HG03175 (cell line): ENCODE results near the gene METRN.

Experiments
- ATAC-seq: cut with Tn5 transposase; IDR thresholded peaks from one replicate; pipeline ENCODE4 v1.9.1; 2021; ENCODE audit warnings: mild to moderate bottlenecking, moderate library complexity; ENCODE audit not compliant: unreplicated experiment

Gene METRN

DNA sequence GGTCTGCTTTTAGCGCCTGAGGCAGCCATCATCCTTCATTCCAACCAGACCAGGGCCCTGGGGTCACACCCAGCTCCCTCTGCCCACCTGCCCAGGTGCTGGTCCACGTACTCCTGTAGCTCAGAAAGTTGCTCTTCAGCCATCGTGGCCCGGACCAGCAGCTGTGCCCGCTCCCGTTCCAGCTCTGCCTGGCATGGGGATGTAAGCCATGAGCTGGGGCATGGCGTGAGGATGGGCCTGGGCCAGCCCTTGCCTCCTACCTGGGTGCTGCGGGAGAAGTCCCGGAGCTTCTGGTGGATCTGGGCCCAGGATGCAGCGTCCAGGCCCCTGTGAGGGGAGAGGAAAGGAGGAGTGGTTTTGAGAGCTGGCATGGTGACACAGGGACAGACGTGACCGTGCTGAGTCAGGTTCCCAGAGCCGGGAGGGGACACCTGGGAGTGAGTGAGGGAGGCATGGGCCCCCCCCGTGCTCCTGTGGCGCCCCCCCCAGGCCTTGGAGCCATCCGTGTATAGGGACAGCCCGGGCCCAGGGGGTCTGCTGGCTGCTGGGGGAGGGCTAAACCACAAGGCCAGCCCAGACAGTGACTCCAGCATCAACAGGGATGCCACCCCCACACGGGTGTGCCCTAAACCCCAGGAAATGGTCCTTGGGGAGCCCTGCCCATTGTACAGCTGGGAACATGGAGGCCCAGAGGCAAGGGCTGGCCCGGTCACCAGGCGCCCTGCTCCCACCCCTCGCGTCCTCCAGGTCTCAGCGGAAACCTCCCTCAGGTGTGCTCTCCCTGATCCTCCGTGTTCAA is 8.1 kb downstream of the METRN start:
- ATAC-seq, result no peak

DNA sequence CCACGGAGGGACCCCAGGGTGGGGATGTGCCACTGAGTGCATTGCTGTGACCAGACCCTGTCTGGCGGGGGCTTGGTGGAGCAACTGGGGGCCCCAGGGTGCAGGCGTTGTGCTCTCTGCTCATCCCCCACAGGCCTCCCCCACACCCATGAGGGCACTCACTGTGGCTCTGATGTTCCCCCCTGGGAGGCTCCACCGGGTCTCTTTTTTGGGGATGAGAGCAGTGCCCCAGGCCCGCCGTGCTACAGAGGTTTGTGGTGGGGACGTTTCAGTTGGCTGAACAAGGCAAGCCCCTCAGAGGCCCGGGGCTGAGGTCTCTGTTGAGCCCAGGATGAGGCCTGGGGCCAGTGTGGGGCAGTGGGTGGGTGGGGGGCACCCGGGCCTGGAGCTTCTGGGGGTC is 8.8 kb downstream of the METRN start:
- no peak for ATAC-seq

DNA sequence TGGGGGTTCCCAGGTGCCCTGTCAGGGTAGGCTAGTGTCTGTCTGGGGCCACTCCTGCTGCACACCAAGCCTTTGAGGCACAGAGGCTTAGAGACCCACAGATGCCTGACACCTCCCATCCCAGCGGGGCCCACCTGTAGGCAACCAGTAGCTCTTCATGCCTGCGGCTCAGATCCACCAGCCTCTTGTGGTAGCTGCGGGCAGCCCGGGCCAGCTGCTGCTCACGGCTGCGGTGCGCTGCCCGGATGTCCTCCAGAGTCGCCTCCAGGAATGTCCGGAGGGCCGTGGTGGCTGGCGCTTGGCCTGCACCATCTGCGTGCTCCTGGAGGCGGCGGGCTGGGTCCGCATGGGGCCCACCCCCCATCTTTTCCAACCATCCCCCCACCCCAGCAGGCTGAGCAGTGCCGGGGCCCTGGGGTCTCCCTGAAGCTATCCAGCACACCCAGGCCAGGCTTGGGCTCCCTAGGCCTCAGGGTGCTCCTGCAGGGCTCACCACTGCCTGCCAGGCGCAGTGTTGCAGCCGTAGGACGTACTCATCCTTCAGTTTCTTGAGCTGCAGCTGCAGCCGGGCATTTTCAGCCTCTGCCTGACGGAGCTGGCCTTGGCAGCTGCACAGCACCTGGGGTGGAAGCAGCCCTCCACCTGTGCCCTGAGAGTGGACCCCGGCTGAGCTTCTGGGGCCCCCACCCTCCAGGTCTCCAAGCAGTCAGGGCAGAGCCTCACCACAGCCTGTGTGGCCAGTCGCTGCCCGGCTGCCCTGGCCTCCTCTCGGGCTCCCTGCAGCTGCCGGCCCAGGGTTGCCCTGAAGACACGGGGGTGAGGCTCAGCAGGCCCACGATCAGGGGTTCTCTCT is 9.5 kb downstream of the METRN start:
- ATAC-seq, result no peak

DNA sequence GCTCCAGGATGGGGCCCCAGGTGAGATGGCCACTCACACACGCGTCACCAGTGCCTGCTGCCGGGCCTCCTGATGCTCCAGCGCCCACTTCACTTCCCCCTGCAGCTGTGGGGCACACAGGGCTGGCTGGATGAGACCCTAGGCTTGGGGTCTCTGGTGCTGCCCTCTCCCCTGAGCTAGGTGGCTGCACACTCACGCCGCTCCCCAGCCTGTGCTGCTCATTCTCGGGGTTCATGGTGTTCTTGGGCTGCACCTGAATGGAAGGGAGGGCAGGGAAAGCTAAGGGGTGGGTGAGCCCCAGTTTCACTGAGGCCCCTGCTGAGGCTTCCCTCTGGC is 10.1 kb downstream of the METRN start:
- no peak for ATAC-seq

DNA sequence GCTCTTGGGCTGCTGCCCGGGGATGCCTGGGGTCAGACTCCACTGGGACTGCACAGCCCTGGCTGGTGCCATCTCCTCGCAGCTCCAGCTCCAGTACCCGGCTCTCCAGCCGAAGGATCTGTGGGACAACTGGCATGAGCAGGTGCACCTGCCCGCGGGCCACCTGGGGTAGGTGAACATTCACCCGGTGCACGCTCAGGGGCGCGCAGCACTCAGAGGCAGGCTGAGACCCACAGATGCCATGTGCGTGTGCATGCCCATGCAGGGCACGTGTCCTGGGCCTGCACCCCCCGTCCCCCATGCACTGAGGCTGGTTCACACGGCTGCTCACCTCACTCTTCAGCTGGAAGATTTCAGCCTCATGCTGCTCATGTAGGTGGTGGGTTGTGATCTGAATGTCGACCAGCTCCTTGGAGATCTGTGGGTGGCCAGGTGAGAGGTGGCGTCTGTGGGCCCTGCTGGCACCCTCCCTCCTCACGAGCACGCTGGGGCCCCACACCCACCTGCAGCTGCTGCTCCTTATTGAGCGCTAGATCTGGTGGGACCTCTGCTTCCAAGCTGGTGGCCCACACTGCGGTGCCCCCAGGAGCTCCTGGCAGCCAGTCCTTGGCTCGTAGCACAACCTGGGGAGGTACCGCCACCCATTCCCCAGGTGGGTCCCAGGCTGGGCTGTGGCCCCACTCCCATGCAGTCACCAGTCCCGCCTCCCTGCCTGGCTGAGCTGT is 10.7 kb downstream of the METRN start:
- no peak for ATAC-seq

DNA sequence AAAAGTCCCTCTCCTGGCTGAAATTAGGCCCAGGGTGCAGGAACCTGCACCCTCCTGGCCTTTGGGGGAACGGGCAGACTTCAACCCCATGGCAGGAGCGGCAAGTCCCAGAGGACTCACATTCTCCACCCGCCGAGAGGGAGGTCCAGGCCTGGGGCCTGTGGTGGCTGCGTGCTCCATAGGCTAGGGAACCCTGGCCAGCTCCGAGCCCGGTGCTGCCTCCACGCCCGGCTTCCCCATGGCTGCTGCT is 11.2 kb downstream of the METRN start:
- no peak for ATAC-seq

DNA sequence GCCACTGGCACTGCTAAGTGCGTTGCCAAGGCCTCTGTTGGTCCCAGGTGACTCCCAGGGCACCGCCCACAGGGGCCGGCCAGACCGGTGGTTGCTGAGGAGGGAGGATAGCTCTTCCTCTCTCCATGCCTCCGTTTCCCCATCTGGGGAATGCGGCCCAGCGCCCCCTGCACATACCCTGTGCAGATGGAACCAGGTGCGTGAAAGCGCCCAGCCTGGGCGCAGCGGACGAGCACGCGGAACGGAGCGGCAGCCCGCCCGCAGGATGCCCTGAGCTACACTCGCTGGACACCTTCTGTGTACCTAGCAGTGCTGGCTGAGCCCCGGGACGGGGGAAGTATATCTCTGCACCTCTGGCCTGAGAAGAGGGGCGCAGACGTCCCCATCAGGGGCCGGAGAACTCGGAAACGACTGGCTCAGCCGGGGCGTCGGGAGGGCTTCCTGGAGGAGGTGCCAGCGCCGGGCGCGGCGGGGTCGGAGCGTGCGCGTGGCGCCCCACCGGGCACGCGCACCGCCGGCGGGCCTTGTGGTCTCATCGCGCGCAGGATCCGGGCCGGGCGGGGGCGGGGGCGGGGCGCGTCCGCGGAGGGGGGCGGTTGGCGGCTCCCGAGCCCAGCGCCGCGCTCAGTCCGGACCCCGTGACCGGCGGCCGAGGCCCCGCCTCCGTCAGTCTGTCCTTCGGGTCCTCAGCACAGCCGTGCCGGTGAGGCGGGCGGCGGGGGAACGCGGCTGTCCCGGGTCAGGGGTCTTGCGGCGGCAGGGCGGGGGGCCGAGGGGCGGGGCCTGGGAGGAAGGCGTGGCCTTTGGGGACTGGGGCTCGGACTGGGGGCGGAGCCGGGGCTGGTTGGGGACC is 11.7 kb downstream of the METRN start, which contains the start of the genes CCDC78 and HAGHL:
Gene CCDC78, minus strand, starts transcription at position 6 of the 853 bp plus-strand sequence. CDS start 76 bp downstream, outside the sequence.
Gene HAGHL, plus strand, starts transcription at position 669 of the 853 bp plus-strand sequence. CDS start 404 bp downstream, outside the sequence.
- ATAC-seq, result peak; percentile 21

DNA sequence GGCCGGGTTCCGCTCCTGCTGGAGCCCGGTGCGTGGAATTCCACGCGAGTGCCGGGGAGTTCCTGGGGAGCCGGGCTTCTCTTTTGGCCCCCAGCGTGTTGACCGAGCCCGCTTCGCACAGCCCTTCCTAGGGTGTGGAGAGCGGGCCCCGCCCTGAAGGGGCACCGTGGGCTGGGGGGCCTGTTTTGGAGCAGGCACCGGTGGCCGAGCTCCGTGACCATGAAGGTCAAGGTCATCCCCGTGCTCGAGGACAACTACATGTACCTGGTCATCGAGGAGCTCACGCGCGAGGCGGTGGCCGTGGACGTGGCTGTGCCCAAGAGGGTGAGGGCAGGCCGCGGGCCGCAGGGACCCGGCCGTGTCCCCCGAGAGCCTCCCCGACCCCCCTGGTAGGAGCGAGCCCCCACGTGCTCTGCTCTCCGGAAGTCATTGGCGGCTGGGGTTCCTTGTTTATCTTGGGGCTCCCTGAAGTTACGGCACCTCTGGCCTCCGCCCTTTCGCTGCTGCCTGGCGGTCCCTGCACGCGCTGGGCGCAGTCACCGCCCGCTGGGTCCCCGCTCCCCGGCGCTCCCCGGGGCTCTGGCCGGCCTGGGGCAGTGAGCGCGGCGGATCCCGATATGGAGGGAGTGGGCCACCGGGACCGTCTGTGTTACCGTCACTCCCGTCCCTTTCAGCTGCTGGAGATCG is 12.5 kb downstream of the METRN start:
- peak; percentile 10 for ATAC-seq

DNA sequence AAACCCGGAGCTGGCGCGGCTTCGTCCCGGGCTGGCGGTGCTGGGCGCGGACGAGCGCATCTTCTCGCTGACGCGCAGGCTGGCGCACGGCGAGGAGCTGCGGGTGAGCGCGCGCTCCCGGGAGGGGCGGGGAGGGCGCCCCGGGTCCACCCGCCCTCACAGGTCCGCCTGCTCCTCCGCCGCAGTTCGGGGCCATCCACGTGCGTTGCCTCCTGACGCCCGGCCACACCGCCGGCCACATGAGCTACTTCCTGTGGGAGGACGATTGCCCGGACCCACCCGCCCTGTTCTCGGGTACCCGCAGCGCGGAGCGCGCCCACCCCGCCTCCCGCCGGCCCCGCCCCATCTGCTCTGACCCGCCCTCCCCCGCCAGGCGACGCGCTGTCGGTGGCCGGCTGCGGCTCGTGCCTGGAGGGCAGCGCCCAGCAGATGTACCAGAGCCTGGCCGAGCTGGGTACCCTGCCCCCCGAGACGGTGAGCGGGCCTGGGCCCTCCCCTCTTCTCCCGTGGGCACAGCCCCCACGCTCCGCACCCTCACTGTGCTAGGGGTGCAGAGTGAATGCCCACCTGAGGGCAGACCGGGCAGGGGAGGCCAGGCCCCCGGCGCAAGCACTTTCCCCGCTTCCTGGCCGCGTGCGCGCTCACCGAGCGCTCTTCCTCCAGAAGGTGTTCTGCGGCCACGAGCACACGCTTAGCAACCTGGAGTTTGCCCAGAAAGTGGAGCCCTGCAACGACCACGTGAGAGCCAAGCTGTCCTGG is 13.4 kb downstream of the METRN start:
- peak; percentile 40 for ATAC-seq

DNA sequence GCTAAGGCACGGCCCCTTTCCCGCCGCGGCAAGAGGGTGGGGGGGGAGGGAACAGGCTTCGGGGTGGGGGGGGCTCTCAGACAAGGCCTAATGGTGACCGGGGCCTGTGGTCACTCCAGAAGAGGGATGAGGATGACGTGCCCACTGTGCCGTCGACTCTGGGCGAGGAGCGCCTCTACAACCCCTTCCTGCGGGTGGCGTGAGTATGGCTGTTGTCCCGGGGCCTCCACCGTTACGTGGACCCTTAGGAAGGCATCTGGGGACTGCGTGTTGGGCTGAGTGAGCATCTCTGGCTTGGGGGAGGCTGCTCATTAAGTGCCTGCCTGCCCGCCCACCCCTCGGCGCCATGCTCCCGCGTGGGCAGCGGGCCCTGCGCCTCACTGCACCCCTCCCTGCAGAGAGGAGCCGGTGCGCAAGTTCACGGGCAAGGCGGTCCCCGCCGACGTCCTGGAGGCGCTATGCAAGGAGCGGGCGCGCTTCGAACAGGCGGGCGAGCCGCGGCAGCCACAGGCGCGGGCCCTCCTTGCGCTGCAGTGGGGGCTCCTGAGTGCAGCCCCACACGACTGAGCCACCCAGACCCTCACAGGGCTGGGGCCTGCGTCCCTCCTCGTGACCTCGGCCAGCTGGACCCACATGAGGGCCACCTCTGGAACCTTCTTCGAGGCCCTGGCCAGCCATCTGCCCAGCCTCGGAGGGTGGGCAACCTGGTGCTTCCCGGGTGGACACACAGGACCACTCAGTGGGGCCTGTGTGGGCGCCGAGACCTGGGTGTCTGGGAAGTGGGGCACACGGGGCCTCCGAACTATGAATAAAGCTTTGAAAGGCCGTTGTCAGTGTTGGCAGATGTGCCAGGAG is 14.2 kb downstream of the METRN start:
- no peak for ATAC-seq

DNA sequence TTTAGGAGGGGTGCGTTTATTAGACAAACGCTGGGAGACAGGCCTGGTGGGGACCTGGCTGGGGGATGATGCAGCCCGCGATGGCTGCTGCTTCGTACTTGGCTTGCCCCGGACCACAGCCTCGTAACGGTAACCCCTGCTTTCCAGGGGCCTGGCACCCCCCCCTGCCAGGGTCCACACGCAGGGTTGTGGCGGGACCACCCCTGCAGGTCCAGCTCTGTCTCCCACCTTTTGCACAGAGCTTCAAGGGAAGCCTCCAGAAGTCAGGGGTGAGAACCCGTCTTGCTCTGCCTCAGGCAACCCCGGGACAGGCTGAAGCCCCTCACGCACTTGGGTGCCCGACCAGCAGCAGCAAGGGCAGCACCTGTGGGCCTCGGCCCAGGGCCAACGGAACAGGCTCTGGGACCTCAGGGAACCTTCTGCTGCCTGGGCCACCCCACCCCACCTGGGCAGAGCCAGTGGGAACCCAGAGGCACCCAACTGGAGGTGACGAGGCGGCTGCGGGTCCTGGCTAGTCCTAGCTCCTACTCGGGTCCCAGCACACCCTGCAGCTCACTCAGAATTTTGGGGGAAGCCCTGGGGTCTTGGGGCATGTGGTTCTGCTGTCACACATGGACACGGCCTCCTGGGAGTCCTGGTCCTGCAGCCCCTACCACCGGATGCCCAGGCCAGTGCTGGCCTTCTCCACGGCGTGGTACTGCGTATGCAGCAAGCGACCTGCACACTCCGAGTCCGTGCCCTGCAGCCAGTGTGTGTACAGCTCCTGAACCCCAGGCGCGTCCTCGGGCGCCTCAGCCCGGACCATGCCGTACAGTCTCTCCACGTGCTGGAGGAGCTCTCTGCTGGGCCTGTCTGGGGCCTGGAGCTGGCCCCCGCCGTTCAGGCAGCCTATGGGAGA is 15.1 kb downstream of the METRN start:
- no peak for ATAC-seq

DNA sequence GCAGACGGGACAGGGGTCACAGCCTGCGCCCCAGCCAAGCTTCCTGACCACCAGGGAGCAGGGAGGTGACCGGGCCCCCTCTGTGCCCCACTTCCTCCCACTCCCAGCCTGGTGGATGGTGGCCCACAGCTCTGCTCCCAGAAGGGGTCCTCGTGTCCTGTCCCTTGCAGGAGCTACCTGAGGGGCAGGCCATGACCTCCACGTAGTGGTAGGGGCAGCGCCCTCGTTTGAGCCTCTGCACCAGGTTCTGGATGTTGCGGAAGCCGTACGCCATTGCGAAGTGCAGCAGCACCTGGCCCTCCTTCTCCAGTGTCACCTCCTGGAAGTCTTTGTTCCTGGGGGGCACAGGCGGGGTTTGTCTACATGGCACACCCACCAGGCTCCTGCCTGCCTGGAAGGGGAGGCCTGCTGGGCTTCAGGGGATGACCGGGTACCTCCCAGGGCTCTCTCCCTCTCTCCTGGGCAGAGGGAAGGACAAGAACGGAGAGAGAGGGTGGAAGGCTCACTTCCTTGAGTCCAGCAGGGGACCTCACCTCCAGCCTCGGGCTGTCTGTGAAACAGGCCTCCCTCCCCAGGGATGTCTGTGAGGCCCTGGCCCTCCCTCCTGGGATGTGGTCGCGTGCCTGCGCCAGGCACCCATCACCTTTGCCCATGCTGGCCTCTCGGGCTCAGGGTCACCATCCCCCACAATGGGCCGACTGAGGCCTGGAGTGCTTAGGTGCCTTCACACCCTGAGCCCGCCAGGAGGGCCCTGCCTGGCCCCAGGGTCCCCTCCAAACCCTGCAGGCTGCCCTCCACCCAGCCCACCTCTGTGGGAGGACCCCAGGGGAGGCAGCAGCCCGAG is 16.0 kb downstream of the METRN start:
- no peak for ATAC-seq

DNA sequence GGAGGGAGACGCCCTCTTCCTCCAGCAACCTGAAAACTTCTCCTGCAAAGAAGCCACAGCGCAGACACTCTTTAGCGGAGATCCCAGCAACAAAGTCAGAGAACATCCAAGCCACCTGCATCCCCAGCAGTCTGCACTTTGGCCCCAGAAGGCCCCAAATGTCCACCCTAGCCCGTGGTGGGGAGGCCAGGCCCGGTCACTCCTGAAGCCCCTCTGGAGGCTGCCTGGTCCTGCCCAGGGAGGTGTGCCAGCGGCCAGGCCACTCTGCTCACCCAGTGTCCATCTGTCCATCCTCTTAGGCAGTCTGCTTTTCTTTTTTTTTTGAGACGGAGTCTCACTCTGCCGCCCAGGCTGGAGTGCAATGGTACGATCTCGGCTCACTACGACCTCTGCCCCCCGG is 17.4 kb downstream of the METRN start:
- no peak for ATAC-seq

DNA sequence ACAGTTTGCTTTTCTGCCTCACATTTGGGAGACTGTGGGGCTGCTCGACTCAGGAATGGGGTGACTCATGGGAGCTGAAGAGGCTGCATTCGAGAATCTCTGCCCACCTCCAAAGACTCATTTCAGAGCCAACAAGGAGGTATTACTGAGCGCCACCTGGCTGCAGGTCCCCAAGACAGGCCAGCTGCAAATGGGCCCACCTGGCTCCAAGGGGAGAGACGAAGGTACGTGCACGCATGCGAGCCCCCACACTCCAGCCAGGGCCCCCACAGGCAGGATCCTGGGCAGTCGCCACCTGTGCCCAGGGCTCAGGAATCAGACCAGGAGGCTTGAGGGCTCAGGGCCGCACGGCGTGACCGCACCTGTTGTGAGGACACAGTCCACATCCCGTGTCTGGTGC is 18.0 kb downstream of the METRN start:
- no peak for ATAC-seq

DNA sequence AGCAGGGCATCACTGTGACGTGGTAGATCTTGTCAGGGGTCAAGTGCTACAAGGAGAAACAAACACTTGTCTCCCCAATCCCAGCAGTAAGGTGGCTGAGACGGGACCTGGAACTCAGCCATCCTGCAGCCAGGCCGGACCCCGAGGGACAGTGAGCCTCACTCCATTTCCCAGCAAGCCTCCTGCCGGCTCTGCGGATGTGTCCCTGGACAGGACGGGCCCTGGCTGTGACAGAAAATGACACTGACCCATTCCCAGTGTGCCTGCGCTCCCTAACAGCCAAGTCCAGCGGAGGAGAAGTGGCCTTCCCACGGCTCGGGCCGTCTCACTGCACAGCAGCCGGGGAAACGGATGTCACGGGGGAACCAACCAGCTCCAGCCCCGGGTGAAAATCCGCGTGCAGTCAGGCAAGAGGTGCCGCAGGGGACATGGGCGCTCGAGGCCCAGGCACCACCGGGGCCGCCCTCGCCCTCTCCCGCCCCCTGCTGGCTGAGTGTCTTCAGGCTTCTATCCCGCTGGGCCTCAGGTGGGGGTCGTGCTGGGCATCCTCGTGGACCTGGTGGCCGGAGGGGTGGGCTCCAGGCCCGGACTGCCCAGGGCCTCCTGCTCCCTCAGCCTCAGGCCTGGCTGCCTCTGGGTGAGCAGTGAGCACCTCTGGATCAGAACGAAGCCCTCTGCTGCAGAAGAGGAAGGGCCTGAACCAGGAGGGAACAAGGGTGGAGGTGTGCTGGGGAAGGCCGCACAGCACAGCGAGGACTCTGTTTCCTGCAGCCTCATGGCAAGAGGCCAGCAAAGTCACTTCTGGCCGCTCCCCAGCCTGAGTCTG is 18.7 kb downstream of the METRN start:
- ATAC-seq, result no peak
